Measurements from ENCODE around the gene SETBP1.

Gene SETBP1

GRCh38 chr18:44848644-44849335 lies 168.1 kb downstream of the SETBP1 start:
- DNase-seq, result no peak

DNA sequence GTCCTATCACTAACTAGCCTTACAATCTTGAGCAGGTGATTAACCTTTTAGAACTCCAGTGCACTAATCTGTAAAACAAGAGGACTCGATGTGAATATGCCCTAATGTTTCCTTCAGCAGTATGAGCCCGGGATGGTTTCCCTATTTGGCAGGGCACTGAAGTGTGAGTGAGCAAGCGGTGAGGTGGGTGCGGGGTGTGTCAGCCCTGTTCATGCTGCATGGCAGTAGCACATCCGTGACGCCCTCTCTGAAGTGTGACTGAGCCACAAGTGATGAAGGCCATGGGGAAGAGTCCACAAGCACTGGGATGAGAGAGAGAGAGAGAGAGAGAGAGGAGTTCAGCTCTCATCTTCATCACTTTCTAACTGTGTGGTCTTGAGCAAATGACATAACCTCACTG lies 168.7 kb downstream of the SETBP1 start:
- DNase-seq, result no peak

DNA sequence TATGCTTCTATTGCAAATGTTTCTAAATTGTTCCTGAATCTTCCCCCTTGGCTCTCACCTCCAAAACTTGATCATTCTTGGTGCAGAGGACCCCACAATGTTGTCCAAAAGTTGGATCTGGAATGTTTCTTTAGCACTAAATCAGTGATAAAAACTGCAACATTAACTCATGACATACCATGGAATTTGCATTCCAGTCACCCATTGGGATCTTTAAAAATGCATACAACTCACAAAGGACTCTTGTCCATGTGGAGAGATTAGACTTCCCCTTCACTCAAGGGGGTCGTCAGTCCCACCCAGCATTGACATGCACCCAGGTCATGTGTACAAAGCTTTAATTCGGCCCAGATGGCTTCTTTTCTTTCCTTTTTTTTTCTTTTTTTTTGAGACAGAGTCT lies 169.3 kb downstream of the SETBP1 start:
- DNase-seq, result no peak

DNA sequence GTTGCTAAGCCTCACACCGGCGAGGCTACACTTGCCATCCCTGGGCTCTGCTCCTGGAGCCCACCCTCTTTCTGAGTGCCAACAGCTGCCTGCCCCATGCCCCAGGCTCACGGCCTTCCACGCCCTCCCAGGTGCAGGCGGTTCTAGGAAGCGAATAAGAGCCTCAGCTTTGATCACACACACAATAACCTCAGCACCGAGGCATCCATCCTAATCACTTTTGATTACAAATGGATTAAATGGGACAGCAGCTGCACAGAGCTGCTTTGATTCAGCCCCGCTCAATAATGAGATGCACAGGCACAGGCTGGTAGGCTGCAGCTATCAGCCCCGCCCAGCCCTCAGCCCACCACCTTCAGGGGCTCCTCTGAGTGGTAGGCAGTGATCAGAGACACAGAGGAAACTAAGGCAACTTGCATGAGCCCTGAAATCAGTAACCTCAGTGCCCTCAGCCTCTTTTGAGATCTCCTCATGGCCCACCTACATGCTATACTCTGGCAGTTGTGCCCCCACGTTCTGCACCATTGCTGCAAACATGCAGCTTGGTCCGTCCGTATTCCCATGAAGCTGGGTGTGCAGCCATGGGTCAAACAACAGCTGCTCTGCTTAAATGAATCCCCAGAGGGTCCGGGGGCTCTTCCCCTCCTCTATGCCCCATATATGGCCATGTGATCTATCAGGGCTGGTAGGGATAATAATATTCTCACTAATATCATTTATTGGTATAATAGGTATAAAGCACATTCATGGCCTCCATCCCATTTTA lies 171.4 kb downstream of the SETBP1 start:
- no peak for DNase-seq

DNA sequence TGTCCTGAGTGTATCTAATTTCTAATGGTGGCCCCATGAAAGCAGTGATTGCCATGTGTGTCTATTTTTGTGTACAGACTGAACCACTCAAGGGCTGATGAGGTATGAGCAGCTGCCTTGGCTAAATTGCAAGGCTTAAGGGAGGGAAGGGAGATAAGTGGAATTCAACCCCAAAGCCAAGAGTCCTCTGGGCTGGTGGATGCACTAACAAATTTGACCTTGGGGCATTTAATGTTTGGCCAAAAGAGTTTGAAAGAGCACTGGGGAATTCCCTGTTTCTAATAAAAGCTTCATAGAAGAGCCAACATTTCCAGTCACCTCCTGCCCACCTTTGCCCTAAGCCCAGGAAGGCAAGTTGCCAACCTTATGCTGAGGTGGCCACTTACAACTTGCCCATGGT lies 172.1 kb downstream of the SETBP1 start:
- no peak for DNase-seq

DNA sequence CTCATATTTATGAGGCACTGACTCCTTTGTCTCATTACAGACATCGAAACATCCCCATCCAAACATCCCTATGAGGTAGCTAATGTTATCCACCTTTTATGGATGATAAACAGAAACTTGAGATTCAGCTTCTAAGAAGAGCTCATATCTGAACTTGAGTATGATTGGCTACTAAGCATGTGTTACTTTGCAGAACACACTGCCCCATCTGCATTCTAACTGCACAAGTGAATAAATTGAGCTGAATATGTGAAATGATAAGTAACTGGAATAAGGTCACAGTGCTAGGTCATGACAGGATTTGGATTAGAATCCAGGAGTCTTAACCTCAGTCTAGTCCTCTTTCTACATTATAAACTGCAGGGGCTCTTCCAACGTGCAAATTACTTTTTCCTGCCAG lies 172.7 kb downstream of the SETBP1 start:
- no peak for DNase-seq

DNA sequence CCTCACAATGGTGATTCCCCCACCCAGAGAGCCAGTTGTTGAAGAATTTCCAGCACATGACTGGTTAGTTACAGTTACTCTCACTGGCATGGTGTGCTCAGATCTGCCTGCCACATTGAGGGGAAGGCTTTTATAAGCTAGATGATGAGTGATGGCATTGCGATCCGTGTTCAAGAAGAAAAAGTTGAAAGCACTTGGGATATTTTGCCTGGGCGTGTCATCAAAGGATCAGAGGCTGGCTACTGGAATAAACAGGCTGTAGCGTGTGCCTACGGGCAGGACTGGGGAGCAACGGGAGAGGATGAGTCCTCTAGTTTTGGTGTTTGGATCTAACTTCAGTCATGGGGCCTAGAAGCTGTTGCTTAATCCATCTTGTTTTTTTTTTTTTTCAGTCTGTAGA lies 175.0 kb downstream of the SETBP1 start:
- no peak for DNase-seq

- no peak for DNase-seq
Observed at GRCh38 chr18:44856157-44856556, 175.5 kb downstream of the SETBP1 start.

- no peak for DNase-seq
Observed at GRCh38 chr18:44857081-44857480, 176.4 kb downstream of the SETBP1 start.

DNA sequence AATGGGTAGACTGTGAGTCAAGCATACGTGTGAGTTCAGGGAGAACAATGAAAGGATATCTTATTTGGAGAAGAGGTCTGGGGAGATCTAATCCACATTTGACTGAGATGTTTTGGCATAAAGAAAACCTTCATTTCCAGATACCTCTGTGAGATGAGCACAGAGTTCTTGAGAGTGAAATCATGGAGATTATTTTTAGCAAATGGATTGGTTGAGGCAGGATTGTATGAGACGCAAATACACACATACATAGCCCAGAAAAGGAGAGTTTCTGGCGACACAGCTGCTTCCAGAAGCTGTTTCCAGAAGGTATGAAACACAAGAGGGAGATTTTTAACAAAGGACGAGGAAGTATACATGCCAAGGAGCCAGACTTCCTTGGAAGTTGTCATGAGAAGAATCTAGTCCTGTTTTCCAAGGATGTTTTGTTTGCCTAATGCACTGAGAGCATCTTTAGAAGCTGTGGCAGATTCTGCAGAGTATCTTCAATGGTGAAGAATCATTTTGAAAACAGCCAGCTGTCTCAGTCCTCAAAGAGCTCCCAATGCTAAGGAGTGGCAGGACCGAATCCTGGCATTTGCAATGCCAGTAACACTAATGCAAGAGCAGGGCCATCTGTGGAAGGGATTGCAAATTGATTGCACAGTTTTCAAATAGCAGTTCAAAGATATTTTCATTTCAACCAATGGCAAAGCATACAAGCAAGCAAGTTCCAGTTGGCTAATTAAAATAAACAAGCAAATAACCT lies 177.2 kb downstream of the SETBP1 start:
- DNase-seq, result no peak

DNA sequence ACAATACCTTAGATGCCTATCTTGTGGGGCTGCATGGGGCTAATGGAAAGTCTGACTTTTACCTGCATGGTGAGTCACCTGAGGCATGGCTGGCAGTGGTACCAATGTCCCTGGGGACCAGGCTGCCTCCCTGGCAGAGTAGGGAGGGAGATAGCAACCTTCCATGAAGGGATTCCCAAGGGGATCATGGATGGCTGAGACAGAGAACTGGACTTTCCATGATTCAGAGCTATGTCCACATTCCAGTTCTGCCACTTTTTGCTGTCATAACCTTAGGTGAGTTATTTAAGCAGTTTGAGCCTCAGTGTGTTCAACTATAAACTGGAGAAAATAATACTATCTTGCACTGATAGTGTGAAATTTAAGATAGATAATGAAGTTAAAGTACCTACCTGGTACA lies 178.6 kb downstream of the SETBP1 start:
- DNase-seq, result no peak

DNA sequence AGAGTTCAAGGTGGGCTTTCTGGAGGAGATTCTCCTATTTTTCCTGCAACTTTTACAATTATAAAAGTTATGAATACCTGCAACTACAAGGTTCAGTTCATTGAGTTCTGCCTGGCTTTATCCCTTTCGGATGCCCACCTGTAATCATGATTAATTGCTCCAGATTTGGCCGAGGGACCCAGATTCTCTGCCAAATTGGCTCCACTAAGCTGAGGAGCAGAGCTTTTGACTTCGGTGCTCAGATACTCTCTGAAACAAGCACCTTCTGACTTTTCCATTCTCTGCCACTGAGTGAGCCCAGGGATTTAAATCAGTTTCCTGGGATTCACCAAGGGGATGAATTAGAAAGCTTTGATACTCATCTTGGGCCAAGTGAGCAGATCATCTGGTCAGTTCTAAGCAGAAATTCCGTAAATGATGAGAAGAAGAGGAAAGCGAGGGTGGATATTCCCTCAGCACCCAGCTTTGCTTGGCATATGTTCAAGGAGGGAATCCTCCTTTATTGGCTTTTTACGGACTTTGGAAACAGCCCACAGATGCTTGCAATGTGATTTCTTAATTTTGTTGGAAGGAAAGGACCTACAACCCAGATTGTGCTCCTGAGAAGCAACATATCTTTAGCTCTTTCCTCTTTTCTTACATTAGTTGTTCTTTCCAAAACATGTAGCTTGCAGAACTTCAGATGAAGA lies 179.2 kb downstream of the SETBP1 start:
- DNase-seq, result no peak

DNA sequence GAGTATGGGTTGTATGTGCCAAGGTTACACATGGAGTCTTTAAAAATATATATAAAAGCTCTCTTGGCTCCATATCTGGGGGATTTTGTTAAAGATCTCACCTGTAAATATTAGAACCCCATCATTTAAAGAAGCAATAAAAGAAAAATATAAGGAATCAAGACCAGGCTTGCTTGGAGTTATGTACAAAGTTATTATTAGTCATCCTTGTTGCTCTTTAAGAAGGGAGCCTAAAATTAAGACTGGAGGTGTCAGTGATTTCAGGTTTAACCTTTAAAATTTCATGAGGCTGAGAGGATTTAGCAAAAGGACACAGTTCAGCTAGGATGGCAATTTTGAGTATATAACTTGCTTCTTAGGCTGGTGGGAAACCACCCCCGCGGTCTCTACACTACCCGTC lies 181.4 kb downstream of the SETBP1 start:
- no peak for DNase-seq

DNA sequence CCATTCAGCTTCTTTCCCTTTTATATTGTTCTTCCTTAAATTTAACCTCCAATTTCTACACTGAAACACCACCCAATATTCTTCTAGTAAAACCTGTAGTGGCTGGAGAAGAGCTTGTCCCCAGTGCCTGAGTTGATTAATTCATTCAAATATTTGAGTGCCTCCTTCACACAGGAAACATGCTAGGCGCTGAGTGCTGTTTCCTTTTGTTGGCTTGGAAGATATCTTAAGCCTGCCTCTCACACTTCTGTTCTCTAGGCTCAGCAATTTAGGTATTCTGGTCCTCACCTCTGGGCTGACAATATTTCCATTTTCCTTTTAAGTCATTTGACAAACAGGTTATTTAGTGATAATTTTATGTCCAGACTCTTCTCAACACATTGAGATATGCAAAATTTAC lies 185.4 kb downstream of the SETBP1 start:
- DNase-seq, result no peak

DNA sequence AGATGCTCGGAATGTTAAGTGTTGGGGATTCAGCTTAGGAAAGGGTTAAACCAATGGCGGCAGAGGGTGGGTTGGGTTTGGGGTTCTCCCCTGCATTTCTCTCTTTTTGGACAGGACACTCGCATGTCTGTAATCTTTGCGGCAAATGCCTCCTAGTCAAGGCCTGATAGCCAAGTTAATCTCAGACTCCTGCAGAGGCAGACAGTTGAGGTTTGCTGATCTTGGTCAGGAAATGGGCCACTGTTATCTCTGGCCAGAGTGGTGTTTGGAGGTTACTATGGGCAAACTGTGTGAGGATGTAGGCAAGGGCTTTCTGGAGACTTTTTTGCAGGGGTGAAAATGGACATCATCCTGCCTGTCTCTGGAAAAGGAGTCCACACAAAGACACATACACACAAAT lies 188.8 kb downstream of the SETBP1 start:
- no peak for DNase-seq

DNA sequence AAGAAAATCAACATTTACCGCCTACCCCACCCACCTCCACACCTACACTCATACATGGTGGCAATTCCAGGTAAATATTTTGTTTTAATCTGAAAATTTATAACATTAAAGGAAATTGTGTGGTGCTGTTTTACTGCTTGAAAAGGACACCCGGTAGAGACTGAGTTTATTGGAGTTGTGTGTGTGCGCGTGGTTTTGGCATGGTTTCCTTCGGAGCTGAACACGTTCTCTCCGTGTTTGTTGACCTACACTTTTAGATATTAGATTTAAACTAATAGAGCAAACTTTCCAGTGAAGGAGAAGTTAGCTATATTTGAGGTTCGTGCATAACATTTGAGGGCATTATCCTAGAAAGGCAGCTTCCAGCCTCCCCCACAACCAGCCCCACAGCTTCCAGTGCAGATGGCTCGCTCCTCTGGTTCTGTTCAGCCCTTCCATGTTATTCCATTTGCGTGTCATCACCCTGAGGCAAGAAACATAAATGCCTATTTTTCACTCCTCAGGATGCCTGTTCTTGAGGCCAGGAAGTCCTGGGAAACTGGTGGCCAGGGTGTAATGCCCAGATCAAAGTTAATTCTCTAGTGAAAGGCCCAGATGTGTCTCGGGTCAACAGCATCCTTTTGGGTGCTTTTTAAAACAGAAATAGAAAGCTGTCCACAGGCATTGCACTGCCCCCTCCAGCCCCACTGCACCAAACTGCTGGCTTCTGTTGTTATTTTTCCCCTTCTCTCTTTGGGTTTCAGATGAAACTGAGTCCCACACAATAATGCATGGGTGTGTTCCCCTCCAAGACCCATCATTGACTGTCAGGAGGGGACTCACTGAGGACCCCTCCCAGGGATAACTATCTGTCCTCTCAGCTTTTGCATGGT lies 190.2 kb downstream of the SETBP1 start:
- DNase-seq, result no peak

DNA sequence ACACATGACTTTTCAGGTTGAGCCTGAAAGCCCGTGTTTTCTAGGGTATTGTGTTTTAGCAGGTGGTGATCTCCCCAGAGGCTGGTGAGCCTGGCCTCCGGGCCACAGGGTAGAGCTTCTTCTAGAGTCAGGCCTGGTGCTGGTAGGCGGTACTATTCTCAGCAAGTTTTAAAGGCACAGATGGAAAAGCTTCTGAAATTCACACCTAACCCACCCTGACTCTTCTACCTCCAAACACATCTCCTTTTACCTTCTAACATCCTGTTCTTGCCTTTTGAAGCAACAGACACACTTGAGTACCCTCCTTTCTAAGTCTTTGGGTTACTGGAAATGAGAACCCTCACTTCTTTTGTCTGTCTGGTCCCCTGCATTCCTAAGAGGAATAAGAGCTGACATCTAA lies 191.1 kb downstream of the SETBP1 start:
- no peak for DNase-seq

- DNase-seq, result no peak
Observed at GRCh38 chr18:44876024-44876423, 195.3 kb downstream of the SETBP1 start.

DNA sequence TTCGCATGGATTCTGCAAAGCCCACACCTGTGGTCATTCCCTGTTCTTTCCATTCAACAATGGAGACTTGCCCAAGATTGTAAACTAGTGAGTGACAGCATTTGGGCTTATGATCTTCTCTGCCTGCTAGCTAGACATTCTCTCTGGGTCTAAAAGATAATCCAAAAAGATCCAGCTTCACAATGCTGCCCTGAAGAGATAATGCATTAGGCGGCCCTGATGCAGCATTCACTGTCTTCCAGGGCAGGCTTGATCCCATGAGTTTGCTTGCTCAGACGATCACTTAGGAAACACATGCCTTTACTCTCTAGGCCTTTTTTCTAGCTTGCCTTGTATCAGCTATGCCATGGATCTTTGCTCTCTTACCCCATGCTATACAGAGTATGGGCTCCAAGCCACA lies 196.1 kb downstream of the SETBP1 start:
- no peak for DNase-seq

GRCh38 chr18:44878335-44878734 lies 197.6 kb downstream of the SETBP1 start:
- DNase-seq, result no peak

DNA sequence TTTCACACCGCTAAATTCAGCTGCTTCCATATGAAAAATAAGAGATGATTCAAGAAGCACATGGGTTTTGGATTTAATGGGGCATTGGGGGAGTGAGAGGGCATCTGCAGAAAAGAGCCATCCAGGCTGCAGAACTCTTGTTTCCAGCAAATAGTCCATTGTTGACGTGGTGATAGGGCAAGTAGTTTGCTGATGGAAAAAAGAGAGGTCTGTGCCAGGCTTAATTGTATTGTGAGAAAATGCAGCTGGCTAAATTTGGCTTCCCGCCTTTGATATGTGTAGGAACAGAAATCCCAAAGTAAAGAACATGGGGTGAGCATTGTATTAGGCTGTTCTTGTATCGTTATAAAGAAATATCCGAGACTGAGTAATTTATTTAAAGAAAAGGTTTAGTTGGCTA lies 199.5 kb downstream of the SETBP1 start:
- DNase-seq, result no peak

GRCh38 chr18:44881461-44882162 lies 200.9 kb downstream of the SETBP1 start:
- no peak for DNase-seq
